A673 (cell line): Measurements from ENCODE around the gene COL8A1. TPM values are rescaled to one million over a fixed set of nuclear protein-coding genes. Genes with fewer than 3 reads are reported as not detected.

ENCODE experiments used
- BruUV-seq: library from RNA; stranded (reverse); fragments of 400-500 nt; replicated peaks from 2 replicates; lab custom pipeline; 2021; lab: Mats Ljungman, UMichigan
- CTCF ChIA-PET: fragments of 300-600 bp; sonication (Branson Sonifier 250); formaldehyde crosslinking; loops from one replicate; lab custom pipeline; 2022; ENCODE audit warnings: antibody characterized with exemption; lab: Charles Lee
- POLR2A ChIA-PET: fragments of 300-600 bp; sonication (Branson Sonifier 250); formaldehyde crosslinking; loops from one replicate; lab custom pipeline; 2022; ENCODE audit warnings: antibody characterized with exemption; ENCODE audit not compliant: low non-redundant PET; lab: Charles Lee
- DNase-seq: peaks from one replicate; pipeline ENCODE4 v3.0.0-alpha.2; 2015; ENCODE audit warnings: low spot score
- H3K27ac ChIP-seq: fragments of 200-600 bp; sonication (generic); 2 replicates; pipeline ENCODE4 v1.5.1; 2016; ENCODE audit warnings: mixed run types, low read depth, mild to moderate bottlenecking, mixed read lengths, antibody characterized with exemption, low read length; ENCODE audit not compliant: poor library complexity, severe bottlenecking
- H3K27me3 ChIP-seq: fragments of 200-600 bp; sonication (generic); replicated peaks from 2 replicates; pipeline ENCODE4 v1.6.1; 2017; ENCODE audit warnings: mixed run types, low read depth, mild to moderate bottlenecking, mixed read lengths, antibody characterized with exemption, low read length; ENCODE audit not compliant: insufficient read depth, poor library complexity
- H3K36me3 ChIP-seq: fragments of 200-600 bp; sonication (generic); 2 replicates; pipeline ENCODE4 v1.6.1; 2016; ENCODE audit warnings: mixed run types, mild to moderate bottlenecking, mixed read lengths, antibody characterized with exemption, low read length; ENCODE audit not compliant: insufficient read depth, poor library complexity, severe bottlenecking
- H3K4me1 ChIP-seq: fragments of 200-600 bp; sonication (generic); 2 replicates; pipeline ENCODE4 v1.6.1; 2017; ENCODE audit warnings: mixed run types, mild to moderate bottlenecking, mixed read lengths, antibody characterized with exemption, low read length; ENCODE audit not compliant: insufficient read depth, poor library complexity, severe bottlenecking
- H3K4me3 ChIP-seq: fragments of 200-600 bp; sonication (generic); 2 replicates; pipeline ENCODE4 v1.5.1; 2016; ENCODE audit warnings: low read depth, mixed run types, mild to moderate bottlenecking, mixed read lengths, low read length; ENCODE audit not compliant: poor library complexity, severe bottlenecking
- H3K9me3 ChIP-seq: fragments of 200-600 bp; sonication (generic); 2 replicates; pipeline ENCODE4 v1.6.1; 2016; ENCODE audit warnings: mixed run types, low read depth, mild to moderate bottlenecking, mixed read lengths, antibody characterized with exemption, low read length; ENCODE audit not compliant: poor library complexity, severe bottlenecking
- EZH2 ChIP-seq: fragments of 200-600 bp; sonication (generic); IDR thresholded peaks from 2 replicates; pipeline ENCODE4 v1.6.1; 2017; ENCODE audit warnings: borderline replicate concordance, low read depth, mild to moderate bottlenecking, mixed read lengths, antibody characterized with exemption, low read length; ENCODE audit not compliant: poor library complexity, severe bottlenecking
- intact Hi-C: fragments of 100-400 bp; cut with micrococcal nuclease; formaldehyde crosslinking; loops from one replicate; pipeline ENCODE4 v1.10.0; 2022; ENCODE audit not compliant: unreplicated experiment
- total RNA-seq: library from RNA; stranded (reverse); gene quantifications from 2 replicates; pipeline ENCODE4 v1.2.3, GENCODE V29; 2021
- TF ChIP-seq, protein P1 (sequence below): fragments of 300-800, 200-600 bp; sonication (generic); conservative IDR thresholded peaks from 2 replicates; pipeline ENCODE4 v1.5.1; 2017; ENCODE audit warnings: low read depth, mild to moderate bottlenecking, antibody characterized with exemption, low read length, moderate library complexity, mixed read lengths

Gene COL8A1
- total RNA-seq, 1 experiment from 2014 or later, result 2.5 TPM

DNA sequence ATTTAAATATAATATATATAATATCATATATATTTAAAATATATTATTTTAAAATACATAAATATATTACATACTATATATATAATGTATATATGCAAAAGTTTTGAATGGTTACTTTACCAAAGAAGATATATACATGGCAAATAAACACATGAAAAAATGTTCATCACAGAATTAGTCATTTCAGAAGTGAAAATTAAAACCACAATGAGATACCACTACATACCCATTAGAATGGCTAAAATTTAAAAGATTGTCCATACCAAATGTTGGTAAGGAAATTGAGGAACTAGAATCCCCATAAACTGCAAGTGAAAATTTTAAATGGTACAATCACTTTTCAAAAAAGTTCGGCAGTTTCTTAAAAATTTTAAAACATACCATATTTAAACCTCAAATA is 23.6 kb upstream of the COL8A1 start:
- TF ChIP-seq, protein P1, sequence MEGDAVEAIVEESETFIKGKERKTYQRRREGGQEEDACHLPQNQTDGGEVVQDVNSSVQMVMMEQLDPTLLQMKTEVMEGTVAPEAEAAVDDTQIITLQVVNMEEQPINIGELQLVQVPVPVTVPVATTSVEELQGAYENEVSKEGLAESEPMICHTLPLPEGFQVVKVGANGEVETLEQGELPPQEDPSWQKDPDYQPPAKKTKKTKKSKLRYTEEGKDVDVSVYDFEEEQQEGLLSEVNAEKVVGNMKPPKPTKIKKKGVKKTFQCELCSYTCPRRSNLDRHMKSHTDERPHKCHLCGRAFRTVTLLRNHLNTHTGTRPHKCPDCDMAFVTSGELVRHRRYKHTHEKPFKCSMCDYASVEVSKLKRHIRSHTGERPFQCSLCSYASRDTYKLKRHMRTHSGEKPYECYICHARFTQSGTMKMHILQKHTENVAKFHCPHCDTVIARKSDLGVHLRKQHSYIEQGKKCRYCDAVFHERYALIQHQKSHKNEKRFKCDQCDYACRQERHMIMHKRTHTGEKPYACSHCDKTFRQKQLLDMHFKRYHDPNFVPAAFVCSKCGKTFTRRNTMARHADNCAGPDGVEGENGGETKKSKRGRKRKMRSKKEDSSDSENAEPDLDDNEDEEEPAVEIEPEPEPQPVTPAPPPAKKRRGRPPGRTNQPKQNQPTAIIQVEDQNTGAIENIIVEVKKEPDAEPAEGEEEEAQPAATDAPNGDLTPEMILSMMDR, result no peak
- no peak for TF ChIP-seq EZH2
- Histone ChIP-seq H3K4me3 (no peak overlapping the region), H3K36me3 (no peaks in the 10 kb centered on the region), H3K27ac (no peak overlapping the region), H3K9me3 (no peaks in the 10 kb centered on the region), H3K27me3 (no peaks in the 10 kb centered on the region), H3K4me1 (no peaks in the 10 kb centered on the region)
- POLR2A ChIA-PET, result no interaction called here
- BruUV-seq, result no TSS peak
- intact Hi-C loops, result no loop called here
- DNase-seq, result no peak
- CTCF ChIA-PET, result no interaction called here

DNA sequence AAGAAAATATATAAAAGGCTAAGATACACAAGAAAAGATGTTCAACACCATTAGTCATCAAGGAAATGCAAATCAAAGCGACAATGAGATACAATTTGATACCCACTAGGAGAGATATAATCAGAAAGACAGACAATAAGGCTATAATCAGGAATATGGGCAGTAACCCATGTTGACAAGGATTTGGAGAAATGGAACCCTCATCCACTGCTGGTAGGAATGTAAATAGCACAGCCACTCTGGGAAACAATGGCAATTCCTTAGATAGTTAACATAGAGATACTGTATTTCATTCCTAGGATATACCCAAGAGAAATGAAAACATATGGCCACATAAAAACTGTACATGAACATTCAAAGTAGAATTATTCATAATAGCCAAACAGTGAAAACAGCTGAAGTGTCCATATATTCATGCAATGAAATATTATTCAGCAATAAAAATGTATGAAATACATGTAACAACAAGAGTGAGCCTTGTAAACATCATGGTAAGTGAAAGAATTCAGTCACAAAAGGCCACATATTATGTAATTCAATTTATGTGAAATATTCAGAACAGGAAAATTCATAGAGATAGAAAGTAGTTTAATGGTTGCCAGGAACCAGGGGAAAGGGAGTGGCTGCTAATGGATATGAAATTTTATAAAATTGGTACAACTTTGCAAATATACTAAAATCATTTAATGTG is 18.2 kb upstream of the COL8A1 start:
- intact Hi-C loops, result no loop called here
- no peak overlapping the region for H3K27ac ChIP-seq
- H3K4me3 ChIP-seq, result no peak overlapping the region
- CTCF ChIA-PET, result no interaction called here
- H3K36me3 ChIP-seq, result no peaks in the 10 kb centered on the region
- TF ChIP-seq, protein P1, result no peak
- TF ChIP-seq EZH2, result no peak
- no peak for DNase-seq
- H3K27me3 ChIP-seq, result no peaks in the 10 kb centered on the region
- no peaks in the 10 kb centered on the region for H3K4me1 ChIP-seq
- POLR2A ChIA-PET, result no interaction called here
- BruUV-seq, result no TSS peak
- no peaks in the 10 kb centered on the region for H3K9me3 ChIP-seq

DNA sequence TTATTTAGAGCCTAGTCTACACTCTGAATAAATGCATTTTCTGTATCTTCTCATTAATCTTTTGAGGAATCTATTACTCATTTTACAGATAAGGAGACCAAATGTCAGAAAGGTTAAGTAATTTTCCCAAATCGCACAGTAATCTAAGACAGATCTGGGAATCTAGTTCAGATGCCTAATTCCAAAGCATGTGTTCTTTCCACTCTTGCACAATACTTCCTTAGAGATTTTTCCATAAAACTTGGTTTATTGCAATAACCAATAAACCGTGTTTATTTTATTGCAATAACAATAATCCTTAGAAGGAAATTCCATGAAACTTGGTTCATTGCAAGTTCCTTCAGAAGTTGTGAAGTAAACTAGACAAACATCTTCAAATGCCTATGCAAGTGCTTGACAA is 17.4 kb upstream of the COL8A1 start:
- H3K36me3 ChIP-seq, result no peaks in the 10 kb centered on the region
- intact Hi-C loops, result no loop called here
- DNase-seq, result no peak
- no peak overlapping the region for H3K27ac ChIP-seq
- ChIA-PET CTCF (no interaction called here), POLR2A (no interaction called here)
- no peaks in the 10 kb centered on the region for H3K9me3 ChIP-seq
- H3K4me1 ChIP-seq, result no peaks in the 10 kb centered on the region
- H3K27me3 ChIP-seq, result no peaks in the 10 kb centered on the region
- no peak overlapping the region for H3K4me3 ChIP-seq
- no peak for TF ChIP-seq EZH2
- TF ChIP-seq, protein P1, result no peak
- no TSS peak for BruUV-seq
